ENCODE results near the gene EIF1AD.

Gene EIF1AD

GRCh38 chr11:66006891-66007176 is 4.9 kb upstream of the EIF1AD start:
- H3K9me3 ChIP-seq (ENCODE audit: control insufficient read depth, low read length): no peaks in the 10 kb centered on the region
- H3K79me2 ChIP-seq: no peaks in the 10 kb centered on the region
- no peaks in the 10 kb centered on the region for H3K36me3 ChIP-seq (ENCODE audit: control insufficient read depth, insufficient read depth, low read length)
- H3K4me2 ChIP-seq (ENCODE audit: low read length): no peak overlapping the region
- no peak for TF ChIP-seq CTCF (IDR thresholded peaks at IDR 0.05)
- peaks cover 3% of the 10 kb centered on the region for H3K4me1 ChIP-seq
- no peak overlapping the region for H3K9ac ChIP-seq
- H2AFZ ChIP-seq: no peak overlapping the region
- no peak overlapping the region for H3K27ac ChIP-seq
- H3K27me3 ChIP-seq (ENCODE audit: control insufficient read depth, insufficient read depth, low read length): no peaks in the 10 kb centered on the region
- H3K4me3 ChIP-seq (ENCODE audit: low read depth, low read length): no peak overlapping the region

GRCh38 chr11:66006134-66006890 is 4.4 kb upstream of the EIF1AD start:
- H3K9ac ChIP-seq: no peak overlapping the region
- H3K4me3 ChIP-seq (ENCODE audit: low read depth, low read length): no peak overlapping the region
- H3K27me3 ChIP-seq (ENCODE audit: control insufficient read depth, insufficient read depth, low read length): no peaks in the 10 kb centered on the region
- no peak overlapping the region for H2AFZ ChIP-seq
- H3K9me3 ChIP-seq (ENCODE audit: control insufficient read depth, low read length): no peaks in the 10 kb centered on the region
- no peak for TF ChIP-seq CTCF (IDR thresholded peaks at IDR 0.05)
- no peaks in the 10 kb centered on the region for H3K4me1 ChIP-seq
- H3K79me2 ChIP-seq: no peaks in the 10 kb centered on the region
- H3K4me2 ChIP-seq (ENCODE audit: low read length): no peak overlapping the region
- no peak overlapping the region for H3K27ac ChIP-seq
- H3K36me3 ChIP-seq (ENCODE audit: control insufficient read depth, insufficient read depth, low read length): no peaks in the 10 kb centered on the region

GRCh38 chr11:66004186-66004585 is 2.2 kb upstream of the EIF1AD start:
- H3K9ac ChIP-seq: no peak overlapping the region
- no peaks in the 10 kb centered on the region for H3K4me1 ChIP-seq
- no peaks in the 10 kb centered on the region for H3K27me3 ChIP-seq (ENCODE audit: control insufficient read depth, insufficient read depth, low read length)
- no peak overlapping the region for H3K4me3 ChIP-seq (ENCODE audit: low read depth, low read length)
- H3K9me3 ChIP-seq (ENCODE audit: control insufficient read depth, low read length): no peaks in the 10 kb centered on the region
- TF ChIP-seq CTCF (IDR thresholded peaks at IDR 0.05): no peak
- H3K4me2 ChIP-seq (ENCODE audit: low read length): no peak overlapping the region
- H3K79me2 ChIP-seq: peaks cover 2% of the 10 kb centered on the region
- H2AFZ ChIP-seq: no peak overlapping the region
- no peak overlapping the region for H3K27ac ChIP-seq
- H3K36me3 ChIP-seq (ENCODE audit: control insufficient read depth, insufficient read depth, low read length): no peaks in the 10 kb centered on the region

GRCh38 chr11:66003291-66003690 is 1.3 kb upstream of the EIF1AD start:
- Histone ChIP-seq H3K9me3 (ENCODE audit: control insufficient read depth, low read length) (no peaks in the 10 kb centered on the region), H3K27me3 (ENCODE audit: control insufficient read depth, insufficient read depth, low read length) (no peaks in the 10 kb centered on the region), H2AFZ (no peak overlapping the region), H3K9ac (no peak overlapping the region), H3K4me3 (ENCODE audit: low read depth, low read length) (peak overlapping the region; percentile 93), H3K4me1 (no peaks in the 10 kb centered on the region), H3K36me3 (ENCODE audit: control insufficient read depth, insufficient read depth, low read length) (no peaks in the 10 kb centered on the region), H3K79me2 (peaks cover 2% of the 10 kb centered on the region), H3K4me2 (ENCODE audit: low read length) (peak overlapping the region; percentile 75), H3K27ac (peak overlapping the region; percentile 90)
- no peak for TF ChIP-seq CTCF (IDR thresholded peaks at IDR 0.05)

GRCh38 chr11:66002648-66003225 is 780 bp upstream of the EIF1AD start:
- TF ChIP-seq CTCF (IDR thresholded peaks at IDR 0.05): no peak
- Histone ChIP-seq H3K79me2 (peaks cover 2% of the 10 kb centered on the region), H3K4me2 (ENCODE audit: low read length) (peak overlapping the region; percentile 91), H3K27me3 (ENCODE audit: control insufficient read depth, insufficient read depth, low read length) (no peaks in the 10 kb centered on the region), H3K9ac (no peak overlapping the region), H2AFZ (peak overlapping the region; percentile 96), H3K36me3 (ENCODE audit: control insufficient read depth, insufficient read depth, low read length) (no peaks in the 10 kb centered on the region), H3K27ac (peak overlapping the region; percentile 90), H3K4me1 (no peaks in the 10 kb centered on the region), H3K9me3 (ENCODE audit: control insufficient read depth, low read length) (no peaks in the 10 kb centered on the region), H3K4me3 (ENCODE audit: low read depth, low read length) (peak overlapping the region; percentile 93)
